Transverse colon (tissue), 4 donors: ENCODE data around the gene ANAPC2.

Source experiments
- CTCF ChIP-seq, 5 experiments: fragments of 200-600 bp in 3 of 5; fragments of 450-650 bp in 2 of 5; sonication (generic) in 3 of 5; IDR thresholded peaks; 1 replicate in 2 of 5; 2 replicates in 3 of 5; pipeline ENCODE4 v1.5.1; 2016 to 2017; ENCODE audit warnings: antibody characterized with exemption in 5 of 5, inconsistent platforms in 3 of 5, mild to moderate bottlenecking in 2 of 5, moderate library complexity in 1 of 5
- POLR2A ChIP-seq: fragments of 450-650 bp; IDR thresholded peaks from one replicate; pipeline ENCODE4 v1.6.1; 2016; ENCODE audit warnings: antibody characterized with exemption, mild to moderate bottlenecking, moderate library complexity
- POLR2AphosphoS5 ChIP-seq, 3 donors: sonication (generic); formaldehyde crosslinking; IDR thresholded peaks; one replicate each; pipeline ENCODE4 v1.6.1; 2016; ENCODE audit warnings: antibody characterized with exemption in 3 of 3

- TF ChIP-seq POLR2AphosphoS5 (IDR thresholded peaks at IDR 0.05) (no peak), CTCF (IDR thresholded peaks at IDR 0.05) (no peak), POLR2A (no peak)
Observed at GRCh38 chr9:137170486-137171148, 17.7 kb downstream of the ANAPC2 start.
